Uterus (tissue), 2 donors: ENCODE measurements around the gene KIFC1.

Source experiments
- POLR2A ChIP-seq, 2 donors: fragments of 450-650 bp; IDR thresholded peaks; one replicate each; pipeline ENCODE4 v1.6.1; 2016; ENCODE audit warnings: antibody characterized with exemption in 2 of 2, mild to moderate bottlenecking in 1 of 2, moderate library complexity in 1 of 2
- TF ChIP-seq, protein P1 (sequence below), 4 experiments: fragments of 200-600 bp in 2 of 4; fragments of 450-650 bp in 2 of 4; sonication (generic) in 2 of 4; IDR thresholded peaks; one replicate each; pipeline ENCODE4 v1.5.1; 2016 to 2019; ENCODE audit warnings: antibody characterized with exemption in 4 of 4, mild to moderate bottlenecking in 2 of 4, moderate library complexity in 1 of 4

- TF ChIP-seq, protein P1, sequence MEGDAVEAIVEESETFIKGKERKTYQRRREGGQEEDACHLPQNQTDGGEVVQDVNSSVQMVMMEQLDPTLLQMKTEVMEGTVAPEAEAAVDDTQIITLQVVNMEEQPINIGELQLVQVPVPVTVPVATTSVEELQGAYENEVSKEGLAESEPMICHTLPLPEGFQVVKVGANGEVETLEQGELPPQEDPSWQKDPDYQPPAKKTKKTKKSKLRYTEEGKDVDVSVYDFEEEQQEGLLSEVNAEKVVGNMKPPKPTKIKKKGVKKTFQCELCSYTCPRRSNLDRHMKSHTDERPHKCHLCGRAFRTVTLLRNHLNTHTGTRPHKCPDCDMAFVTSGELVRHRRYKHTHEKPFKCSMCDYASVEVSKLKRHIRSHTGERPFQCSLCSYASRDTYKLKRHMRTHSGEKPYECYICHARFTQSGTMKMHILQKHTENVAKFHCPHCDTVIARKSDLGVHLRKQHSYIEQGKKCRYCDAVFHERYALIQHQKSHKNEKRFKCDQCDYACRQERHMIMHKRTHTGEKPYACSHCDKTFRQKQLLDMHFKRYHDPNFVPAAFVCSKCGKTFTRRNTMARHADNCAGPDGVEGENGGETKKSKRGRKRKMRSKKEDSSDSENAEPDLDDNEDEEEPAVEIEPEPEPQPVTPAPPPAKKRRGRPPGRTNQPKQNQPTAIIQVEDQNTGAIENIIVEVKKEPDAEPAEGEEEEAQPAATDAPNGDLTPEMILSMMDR (IDR thresholded peaks at IDR 0.05): no peak
- no peak for TF ChIP-seq POLR2A (IDR thresholded peaks at IDR 0.05)
These were observed 48.5 kb downstream of the KIFC1 start for GRCh38 chr6:33439956-33440648.
